Measurements from ENCODE around the gene GRID1. TPM values are rescaled to one million over a fixed set of nuclear protein-coding genes. Genes with fewer than 3 reads are reported as not detected.

GRID1 gene
- total and polyA plus RNA-seq, 2 experiments from 2014 or later, result not detected

GRCh38 chr10:86289577-86289868 lies 77.1 kb downstream of the GRID1 start:
- no peaks in the 10 kb centered on the region for H3K36me3 ChIP-seq (ENCODE audit: low read depth)
- no peaks in the 10 kb centered on the region for H3K9me3 ChIP-seq (ENCODE audit: low read depth)
- in situ Hi-C loops (cut with MboI), result no loop called here
- H3K4me2 ChIP-seq (ENCODE audit: unreplicated experiment), result no peak overlapping the region
- H3K4me3 ChIP-seq, result no peak overlapping the region
- no peaks in the 10 kb centered on the region for H3K9me2 ChIP-seq (ENCODE audit: insufficient read depth)
- no peaks in the 10 kb centered on the region for H3F3A ChIP-seq (ENCODE audit: insufficient read depth)
- TF ChIP-seq EZH2phosphoT487 (IDR thresholded peaks at IDR 0.05; ENCODE audit: insufficient read depth, low read depth) (no peak), EZH2 (IDR thresholded peaks at IDR 0.05; ENCODE audit: insufficient read depth, poor library complexity, severe bottlenecking) (no peak)
- no peaks in the 10 kb centered on the region for H3K4me1 ChIP-seq (ENCODE audit: insufficient read depth)
- 0 to 6% methylated on average over 2 of the region's 2 CpGs for WGBS, 2 experiments (ENCODE audit: low coverage in 1 of 2, low lambda C conversion rate in 2 of 2, missing lambda C conversion rate in 2 of 2)
- H3K27ac ChIP-seq, result no peak overlapping the region
- no peaks in the 10 kb centered on the region for H4K20me1 ChIP-seq (ENCODE audit: insufficient read depth)
- H3K79me2 ChIP-seq (ENCODE audit: insufficient read depth), result no peaks in the 10 kb centered on the region
- H3K27me3 ChIP-seq (replicated peaks; ENCODE audit: insufficient read depth), result no peaks in the 10 kb centered on the region
- DNase-seq, result no peak
- H3K9ac ChIP-seq, result no peak overlapping the region
- no peak overlapping the region for H2AFZ ChIP-seq

GRCh38 chr10:86288695-86289576 lies 77.7 kb downstream of the GRID1 start:
- Histone ChIP-seq H2AFZ (no peak overlapping the region), H3K4me1 (ENCODE audit: insufficient read depth) (no peaks in the 10 kb centered on the region), H3K4me2 (ENCODE audit: unreplicated experiment) (no peak overlapping the region), H3K9me3 (ENCODE audit: low read depth) (no peaks in the 10 kb centered on the region), H3K9me2 (ENCODE audit: insufficient read depth) (no peaks in the 10 kb centered on the region), H3K27me3 (replicated peaks; ENCODE audit: insufficient read depth) (no peaks in the 10 kb centered on the region), H4K20me1 (ENCODE audit: insufficient read depth) (no peaks in the 10 kb centered on the region), H3K9ac (no peak overlapping the region), H3K79me2 (ENCODE audit: insufficient read depth) (no peaks in the 10 kb centered on the region), H3K36me3 (ENCODE audit: low read depth) (no peaks in the 10 kb centered on the region), H3K27ac (no peak overlapping the region), H3F3A (ENCODE audit: insufficient read depth) (no peaks in the 10 kb centered on the region), H3K4me3 (no peak overlapping the region)
- 33 to 37% methylated on average over 10 of the region's 10 CpGs for WGBS, 2 experiments (ENCODE audit: low coverage in 1 of 2, low lambda C conversion rate in 2 of 2, missing lambda C conversion rate in 2 of 2)
- in situ Hi-C loops (cut with MboI), result no loop called here
- TF ChIP-seq EZH2phosphoT487 (IDR thresholded peaks at IDR 0.05; ENCODE audit: insufficient read depth, low read depth), result no peak
- no peak for TF ChIP-seq EZH2 (IDR thresholded peaks at IDR 0.05; ENCODE audit: insufficient read depth, poor library complexity, severe bottlenecking)
- DNase-seq, result no peak

- 18 to 34% methylated on average over 6 of the region's 6 CpGs for WGBS, 2 experiments (ENCODE audit: low coverage in 1 of 2, low lambda C conversion rate in 2 of 2, missing lambda C conversion rate in 2 of 2)
- no peak overlapping the region for H3K9ac ChIP-seq
- in situ Hi-C loops (cut with MboI), result no loop called here
- no peaks in the 10 kb centered on the region for H3K4me1 ChIP-seq (ENCODE audit: insufficient read depth)
- H3K36me3 ChIP-seq (ENCODE audit: low read depth), result no peaks in the 10 kb centered on the region
- H3K27me3 ChIP-seq (replicated peaks; ENCODE audit: insufficient read depth), result no peaks in the 10 kb centered on the region
- no peak overlapping the region for H3K27ac ChIP-seq
- no peaks in the 10 kb centered on the region for H4K20me1 ChIP-seq (ENCODE audit: insufficient read depth)
- no peaks in the 10 kb centered on the region for H3K9me2 ChIP-seq (ENCODE audit: insufficient read depth)
- no peak overlapping the region for H3K4me2 ChIP-seq (ENCODE audit: unreplicated experiment)
- no peaks in the 10 kb centered on the region for H3K79me2 ChIP-seq (ENCODE audit: insufficient read depth)
- H3K9me3 ChIP-seq (ENCODE audit: low read depth), result no peaks in the 10 kb centered on the region
- DNase-seq, result no peak
- H2AFZ ChIP-seq, result no peak overlapping the region
- no peak for TF ChIP-seq EZH2 (IDR thresholded peaks at IDR 0.05; ENCODE audit: insufficient read depth, poor library complexity, severe bottlenecking)
- TF ChIP-seq EZH2phosphoT487 (IDR thresholded peaks at IDR 0.05; ENCODE audit: insufficient read depth, low read depth), result no peak
- no peak overlapping the region for H3K4me3 ChIP-seq
- H3F3A ChIP-seq (ENCODE audit: insufficient read depth), result no peaks in the 10 kb centered on the region
These were observed 78.5 kb downstream of the GRID1 start for GRCh38 chr10:86287966-86288579.

- TF ChIP-seq EZH2phosphoT487 (IDR thresholded peaks at IDR 0.05; ENCODE audit: insufficient read depth, low read depth) (no peak), EZH2 (IDR thresholded peaks at IDR 0.05; ENCODE audit: insufficient read depth, poor library complexity, severe bottlenecking) (no peak)
- Histone ChIP-seq H3K4me2 (ENCODE audit: unreplicated experiment) (no peak overlapping the region), H2AFZ (no peak overlapping the region), H3K79me2 (ENCODE audit: insufficient read depth) (no peaks in the 10 kb centered on the region), H3K27me3 (replicated peaks; ENCODE audit: insufficient read depth) (no peaks in the 10 kb centered on the region), H3K9ac (no peak overlapping the region), H3K36me3 (ENCODE audit: low read depth) (no peaks in the 10 kb centered on the region), H3K9me3 (ENCODE audit: low read depth) (no peaks in the 10 kb centered on the region), H3K4me1 (ENCODE audit: insufficient read depth) (no peaks in the 10 kb centered on the region), H3F3A (ENCODE audit: insufficient read depth) (no peaks in the 10 kb centered on the region), H3K9me2 (ENCODE audit: insufficient read depth) (no peaks in the 10 kb centered on the region), H3K27ac (no peak overlapping the region), H4K20me1 (ENCODE audit: insufficient read depth) (no peaks in the 10 kb centered on the region), H3K4me3 (no peak overlapping the region)
- DNase-seq, result no peak
- in situ Hi-C loops (cut with MboI), result no loop called here
- WGBS, 2 experiments (ENCODE audit: low coverage in 1 of 2, low lambda C conversion rate in 2 of 2, missing lambda C conversion rate in 2 of 2), result 18 to 24% methylated on average over 10 of the region's 10 CpGs
These were observed 79.3 kb downstream of the GRID1 start for GRCh38 chr10:86287110-86287793.
